SU-DHL-6 (cell line): Measurements from ENCODE around the gene SAMD7.

Experiments used
- EZH2phosphoT487 ChIP-seq: fragments of 200-600 bp; sonication (generic), shearing (Covaris generic); conservative IDR thresholded peaks from 2 replicates; pipeline ENCODE4 v1.6.1; 2018; ENCODE audit warnings: mild to moderate bottlenecking, antibody characterized with exemption, low read length, moderate library complexity, mixed read lengths
- TF ChIP-seq, protein P1 (sequence below): fragments of 200-600 bp; sonication (generic); IDR thresholded peaks from one replicate; pipeline ENCODE4 v1.5.1; 2017; ENCODE audit warnings: antibody characterized with exemption, mild to moderate bottlenecking, low read length, moderate library complexity; ENCODE audit not compliant: insufficient read depth, poor library complexity, severe bottlenecking

DNA sequence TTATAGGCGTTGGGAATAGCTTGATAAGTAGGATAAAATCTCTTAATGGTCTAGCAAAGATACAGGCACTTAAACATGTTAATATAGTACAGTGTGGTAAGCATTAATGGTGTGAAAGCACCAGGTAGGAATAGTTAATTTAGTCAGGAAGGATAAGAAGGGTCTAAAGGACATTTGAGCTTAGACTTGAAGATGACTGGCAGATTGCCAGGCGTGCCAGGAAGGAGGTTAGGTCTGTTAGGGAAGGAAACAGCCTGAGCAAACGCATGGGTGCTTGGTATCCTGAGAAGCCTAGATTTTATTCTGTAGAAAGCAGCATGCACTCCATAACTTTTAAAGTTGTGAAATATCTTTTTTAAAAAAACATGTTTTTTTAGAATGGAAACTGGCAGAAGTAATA is 72.9 kb downstream of the SAMD7 start:
- TF ChIP-seq, protein P1, sequence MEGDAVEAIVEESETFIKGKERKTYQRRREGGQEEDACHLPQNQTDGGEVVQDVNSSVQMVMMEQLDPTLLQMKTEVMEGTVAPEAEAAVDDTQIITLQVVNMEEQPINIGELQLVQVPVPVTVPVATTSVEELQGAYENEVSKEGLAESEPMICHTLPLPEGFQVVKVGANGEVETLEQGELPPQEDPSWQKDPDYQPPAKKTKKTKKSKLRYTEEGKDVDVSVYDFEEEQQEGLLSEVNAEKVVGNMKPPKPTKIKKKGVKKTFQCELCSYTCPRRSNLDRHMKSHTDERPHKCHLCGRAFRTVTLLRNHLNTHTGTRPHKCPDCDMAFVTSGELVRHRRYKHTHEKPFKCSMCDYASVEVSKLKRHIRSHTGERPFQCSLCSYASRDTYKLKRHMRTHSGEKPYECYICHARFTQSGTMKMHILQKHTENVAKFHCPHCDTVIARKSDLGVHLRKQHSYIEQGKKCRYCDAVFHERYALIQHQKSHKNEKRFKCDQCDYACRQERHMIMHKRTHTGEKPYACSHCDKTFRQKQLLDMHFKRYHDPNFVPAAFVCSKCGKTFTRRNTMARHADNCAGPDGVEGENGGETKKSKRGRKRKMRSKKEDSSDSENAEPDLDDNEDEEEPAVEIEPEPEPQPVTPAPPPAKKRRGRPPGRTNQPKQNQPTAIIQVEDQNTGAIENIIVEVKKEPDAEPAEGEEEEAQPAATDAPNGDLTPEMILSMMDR, result no peak
- TF ChIP-seq EZH2phosphoT487, result no peak
